Measurements from ENCODE around the gene NKTR. TPM values are rescaled to one million over a fixed set of nuclear protein-coding genes. Genes with fewer than 3 reads are reported as not detected.
"Not testable (repeated sequence)": the region's sequence is repeated elsewhere in the genome, so short reads cannot be mapped to it uniquely, and the experiment has no call there.

The NKTR gene
- polyA plus RNA-seq, 1 of the 3 experiments (the other 2 are of a cell fraction): 19.2 TPM

GRCh38 chr3:42597098-42597497 lies 3.4 kb upstream of the NKTR start:
- H3K4me3 ChIP-seq (ENCODE audit: low read depth in 2 of 2, low read length in 1 of 2); H3K9me2 ChIP-seq; H3K27ac ChIP-seq (ENCODE audit: low read depth in 2 of 2, low read length in 1 of 2); H3K4me1 ChIP-seq (ENCODE audit: control insufficient read depth in 1 of 2, insufficient read depth in 2 of 2, low read depth in 1 of 2, low read length in 1 of 2); H3K27me3 ChIP-seq (ENCODE audit: insufficient read depth); H3K4me2 ChIP-seq; H3K9ac ChIP-seq; H2AFZ ChIP-seq (ENCODE audit: low read depth); H3K9me3 ChIP-seq; DNase-seq; H4K20me1 ChIP-seq (ENCODE audit: insufficient read depth); POLR2A ChIA-PET: not testable (repeated sequence)
- CTCF ChIA-PET: interaction anchor here (0.7 to 1.2 kb wide), 3 partner anchors 8 to 25 kb away, joined by 3 read pairs; no protein-coding TSS in a partner anchor
- 98% methylated on average over 7 of the region's 7 CpGs for WGBS (ENCODE audit: low lambda C conversion rate)
- peaks cover 28 to 37% of the 10 kb centered on the region in 2 experiments for H3K36me3 ChIP-seq (replicated peaks in 1 of 2; ENCODE audit: control insufficient read depth in 1 of 2, insufficient read depth in 2 of 2, low read length in 1 of 2)
- H3K79me2 ChIP-seq (ENCODE audit: insufficient read depth): peaks cover 56% of the 10 kb centered on the region
- H3F3A ChIP-seq (replicated peaks; ENCODE audit: insufficient read depth): peaks cover 27% of the 10 kb centered on the region

GRCh38 chr3:42600958-42601675 lies 631 bp downstream of the NKTR start:
- Histone ChIP-seq H4K20me1 (ENCODE audit: insufficient read depth) (peaks cover 36% of the 10 kb centered on the region), H3K79me2 (ENCODE audit: insufficient read depth) (peaks cover 74% of the 10 kb centered on the region), H3K36me3 (replicated peaks in 1 of 2; ENCODE audit: control insufficient read depth in 1 of 2, insufficient read depth in 2 of 2, low read length in 1 of 2) (peaks cover 11 to 30% of the 10 kb centered on the region in 2 experiments), H3K9me3 (0 out of 2 replicates have a peak, but pooled peaks cover 5% of the 10 kb centered on the region), H3K27me3 (ENCODE audit: insufficient read depth) (no peaks in the 10 kb centered on the region), H3K4me3 (ENCODE audit: low read depth in 2 of 2, low read length in 1 of 2) (peak overlapping the region; percentile 80 to 84), H3K9me2 (no peaks in the 10 kb centered on the region), H3K4me2 (peak overlapping the region; percentile 81), H3F3A (replicated peaks; ENCODE audit: insufficient read depth) (peaks cover 20% of the 10 kb centered on the region), H3K4me1 (ENCODE audit: control insufficient read depth in 1 of 2, insufficient read depth in 2 of 2, low read depth in 1 of 2, low read length in 1 of 2) (peaks cover 0 to 6% of the 10 kb centered on the region in 2 experiments; a peak in 2 of 4 replicates), H3K27ac (ENCODE audit: low read depth in 2 of 2, low read length in 1 of 2) (peak overlapping the region; percentile 89 to 96), H3K9ac (peak overlapping the region; percentile 96), H2AFZ (ENCODE audit: low read depth) (peak overlapping the region; percentile 56)
- ChIA-PET CTCF (interaction anchor here (0.7 to 3.2 kb wide), 6 partner anchors 10 to 145 kb away, joined by 3 to 25 read pairs (median 3); no protein-coding TSS in a partner anchor), POLR2A (interaction anchor here (0.6 to 1.5 kb wide), 7 partner anchors 10 to 305 kb away, joined by 3 to 16 read pairs (median 4); partner anchors contain the start of genes SEC22C, SS18L2, ZBTB47 and ZNF662)
- 2% methylated on average over 20 of the region's 31 CpGs for WGBS (ENCODE audit: low lambda C conversion rate)
- DNase-seq: no peak
- TF ChIP-seq IRF3 (IDR thresholded peaks at IDR 0.05; ENCODE audit: low read depth, low read length) (no peak), CTCF (IDR thresholded peaks at IDR 0.05) (peak; percentile 13; the same call in 1 of the 2 replicates), TAF1 (IDR thresholded peaks at IDR 0.05; ENCODE audit: borderline replicate concordance, low read depth, low read length) (peak; percentile 49; the same call in 1 of the 2 replicates), TCF12 (IDR thresholded peaks at IDR 0.05) (no peak)
